GM18858 (cell line): ENCODE measurements around the gene ATP12A.

ENCODE experiments used
- ATAC-seq: cut with Tn5 transposase; IDR thresholded peaks from one replicate; pipeline ENCODE4 v1.9.1; 2021; ENCODE audit not compliant: unreplicated experiment

The ATP12A gene

GRCh38 chr13:24680258-24680920, at the start of gene ATP12A:
Gene ATP12A (plus strand): TSS chr13:24680408. CDS start chr13:24680744, 336 bp downstream.
- no peak for ATAC-seq

- no peak for ATAC-seq
Measured at GRCh38 chr13:24630851-24631620, 49.2 kb upstream of the ATP12A start.

- ATAC-seq = no peak
Measured at GRCh38 chr13:24631922-24632321, 48.3 kb upstream of the ATP12A start.

GRCh38 chr13:24632382-24633121, 47.7 kb upstream of the ATP12A start:
- ATAC-seq = no peak

GRCh38 chr13:24636776-24637175, 43.4 kb upstream of the ATP12A start:
- no peak for ATAC-seq

GRCh38 chr13:24638096-24638495, 42.1 kb upstream of the ATP12A start:
- ATAC-seq = no peak

GRCh38 chr13:24640752-24641151, 39.5 kb upstream of the ATP12A start:
- ATAC-seq = no peak

- ATAC-seq = no peak
Measured at GRCh38 chr13:24642219-24642618, 38.0 kb upstream of the ATP12A start.

- ATAC-seq = no peak
Measured at GRCh38 chr13:24644036-24644435, 36.2 kb upstream of the ATP12A start.

- no peak for ATAC-seq
Measured at GRCh38 chr13:24648271-24648670, 31.9 kb upstream of the ATP12A start.

GRCh38 chr13:24648983-24649687, 31.1 kb upstream of the ATP12A start:
- no peak for ATAC-seq

- no peak for ATAC-seq
Measured at GRCh38 chr13:24649688-24650043, 30.5 kb upstream of the ATP12A start.

GRCh38 chr13:24650161-24650560, 30.0 kb upstream of the ATP12A start:
- ATAC-seq = no peak

- ATAC-seq = no peak
Measured at GRCh38 chr13:24651718-24652345, 28.4 kb upstream of the ATP12A start.

- no peak for ATAC-seq
Measured at GRCh38 chr13:24652359-24652758, 27.8 kb upstream of the ATP12A start.

GRCh38 chr13:24654741-24655140, 25.5 kb upstream of the ATP12A start:
- ATAC-seq = no peak

GRCh38 chr13:24659239-24659638, 21.0 kb upstream of the ATP12A start:
- no peak for ATAC-seq

- no peak for ATAC-seq
Measured at GRCh38 chr13:24660023-24660741, 20.0 kb upstream of the ATP12A start.

- peak; percentile 46 for ATAC-seq
Measured at GRCh38 chr13:24661713-24662112, 18.5 kb upstream of the ATP12A start.
